ENCODE results near the gene SPATA32. TPM values are rescaled to one million over a fixed set of nuclear protein-coding genes. Genes with fewer than 3 reads are reported as not detected.
A peak's percentile ranks its signal among the peaks of the same experiment; 100 is the strongest.

The SPATA32 gene
- total RNA-seq, 2 donors from 2014 or later, result not detected

DNA sequence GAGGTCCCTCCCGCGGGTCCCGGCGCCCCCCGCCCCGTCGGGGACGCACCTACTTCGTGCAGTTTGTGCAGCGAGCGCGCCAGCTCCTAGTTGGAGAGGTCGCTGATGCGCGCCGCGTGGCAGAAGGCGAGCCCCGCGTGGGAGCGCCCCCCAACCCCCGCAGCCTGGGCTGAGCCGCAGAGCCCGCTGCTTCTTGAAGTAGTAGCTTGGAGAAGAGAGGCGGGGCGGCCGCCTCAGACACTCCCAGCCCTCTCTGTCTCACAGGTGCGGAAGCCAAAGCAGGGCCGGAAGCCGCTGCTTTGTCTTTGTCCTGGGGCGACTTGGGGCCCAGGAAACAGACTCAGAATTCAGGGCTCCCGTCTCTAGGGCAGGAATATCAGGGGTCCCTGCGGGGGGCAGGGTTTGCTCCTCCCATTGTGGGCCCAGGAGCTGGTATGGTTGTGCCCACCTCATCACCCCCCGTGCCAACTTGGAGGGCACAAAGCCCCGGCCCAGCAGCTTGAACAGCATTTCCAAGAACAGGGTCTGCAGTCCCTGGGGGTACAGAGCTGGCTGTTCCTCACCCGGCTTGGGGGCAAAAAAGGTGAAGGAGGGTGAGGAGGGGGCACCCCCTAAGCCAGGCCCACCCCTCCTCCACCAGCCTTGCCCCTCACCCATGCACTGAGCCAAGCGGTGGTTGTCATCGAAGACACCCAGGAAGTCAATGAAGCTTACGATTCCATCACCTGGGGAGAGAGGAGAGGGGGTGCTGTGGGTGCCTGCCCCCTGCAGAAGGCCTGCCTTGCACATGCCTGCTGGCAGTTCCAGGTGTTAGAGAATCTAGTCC, 13.5 kb downstream of the SPATA32 start:
- Histone ChIP-seq H3K4me1 (peaks cover 12% of the 10 kb centered on the region), H3K9ac (ENCODE audit: low read depth in 2 of 2, low read length in 2 of 2) (peak overlapping the region; percentile 76 to 87), H3K27ac (peak overlapping the region; percentile 93), H3K4me3 (peak overlapping the region; percentile 59), H3K36me3 (no peaks in the 10 kb centered on the region), H3K9me3 (no peaks in the 10 kb centered on the region), H3K27me3 (no peaks in the 10 kb centered on the region)
- TF ChIP-seq, protein P1, sequence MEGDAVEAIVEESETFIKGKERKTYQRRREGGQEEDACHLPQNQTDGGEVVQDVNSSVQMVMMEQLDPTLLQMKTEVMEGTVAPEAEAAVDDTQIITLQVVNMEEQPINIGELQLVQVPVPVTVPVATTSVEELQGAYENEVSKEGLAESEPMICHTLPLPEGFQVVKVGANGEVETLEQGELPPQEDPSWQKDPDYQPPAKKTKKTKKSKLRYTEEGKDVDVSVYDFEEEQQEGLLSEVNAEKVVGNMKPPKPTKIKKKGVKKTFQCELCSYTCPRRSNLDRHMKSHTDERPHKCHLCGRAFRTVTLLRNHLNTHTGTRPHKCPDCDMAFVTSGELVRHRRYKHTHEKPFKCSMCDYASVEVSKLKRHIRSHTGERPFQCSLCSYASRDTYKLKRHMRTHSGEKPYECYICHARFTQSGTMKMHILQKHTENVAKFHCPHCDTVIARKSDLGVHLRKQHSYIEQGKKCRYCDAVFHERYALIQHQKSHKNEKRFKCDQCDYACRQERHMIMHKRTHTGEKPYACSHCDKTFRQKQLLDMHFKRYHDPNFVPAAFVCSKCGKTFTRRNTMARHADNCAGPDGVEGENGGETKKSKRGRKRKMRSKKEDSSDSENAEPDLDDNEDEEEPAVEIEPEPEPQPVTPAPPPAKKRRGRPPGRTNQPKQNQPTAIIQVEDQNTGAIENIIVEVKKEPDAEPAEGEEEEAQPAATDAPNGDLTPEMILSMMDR (IDR thresholded peaks at IDR 0.05), result no peak
- DNase-seq, result peak; percentile 75
- intact Hi-C loops (cut with DNase I), result no loop called here

DNA sequence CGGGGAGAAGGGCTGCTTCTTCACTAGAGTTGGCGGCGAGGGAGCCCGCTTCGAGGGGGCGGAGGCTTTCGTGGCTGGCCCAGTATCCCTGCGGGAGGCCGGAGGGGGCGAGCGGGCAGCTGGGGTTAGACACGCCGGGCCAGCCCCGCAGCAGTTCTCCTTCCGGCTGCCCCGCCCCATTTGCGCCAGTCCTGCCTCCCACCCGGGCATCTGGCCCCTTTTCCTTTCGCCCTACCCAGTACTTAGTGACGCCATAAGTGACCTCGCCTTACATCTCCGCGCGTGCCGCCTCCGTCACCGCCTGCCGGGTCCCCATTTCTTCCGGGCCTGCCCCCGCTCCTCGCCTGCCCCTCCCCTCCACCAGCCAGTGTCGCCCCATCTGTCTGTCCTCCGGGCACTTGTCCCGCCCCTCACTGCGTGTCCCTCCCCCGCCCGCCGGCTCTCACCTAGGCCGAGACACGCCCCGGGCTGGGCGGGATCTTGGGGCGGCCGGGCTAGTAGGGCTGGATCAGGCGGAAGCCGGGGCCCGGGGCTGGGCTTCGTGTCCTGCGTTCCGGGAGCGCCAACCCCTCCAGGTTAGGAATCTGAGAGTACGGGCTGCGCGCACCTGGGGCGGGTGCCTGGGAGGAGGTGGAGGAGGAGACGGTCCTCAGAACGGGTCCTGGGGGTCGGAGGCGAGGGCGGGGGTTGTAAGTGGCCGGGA, 14.3 kb downstream of the SPATA32 start:
- Histone ChIP-seq H3K27ac (peak overlapping the region; percentile 93), H3K9me3 (no peaks in the 10 kb centered on the region), H3K36me3 (no peaks in the 10 kb centered on the region), H3K9ac (ENCODE audit: low read depth in 2 of 2, low read length in 2 of 2) (peak overlapping the region; percentile 76 to 87), H3K4me3 (peak overlapping the region; percentile 59), H3K27me3 (no peaks in the 10 kb centered on the region), H3K4me1 (peaks cover 11% of the 10 kb centered on the region)
- TF ChIP-seq, protein P1 (IDR thresholded peaks at IDR 0.05), result no peak
- intact Hi-C loops (cut with DNase I), result no loop called here
- peak; percentile 99 for DNase-seq

DNA sequence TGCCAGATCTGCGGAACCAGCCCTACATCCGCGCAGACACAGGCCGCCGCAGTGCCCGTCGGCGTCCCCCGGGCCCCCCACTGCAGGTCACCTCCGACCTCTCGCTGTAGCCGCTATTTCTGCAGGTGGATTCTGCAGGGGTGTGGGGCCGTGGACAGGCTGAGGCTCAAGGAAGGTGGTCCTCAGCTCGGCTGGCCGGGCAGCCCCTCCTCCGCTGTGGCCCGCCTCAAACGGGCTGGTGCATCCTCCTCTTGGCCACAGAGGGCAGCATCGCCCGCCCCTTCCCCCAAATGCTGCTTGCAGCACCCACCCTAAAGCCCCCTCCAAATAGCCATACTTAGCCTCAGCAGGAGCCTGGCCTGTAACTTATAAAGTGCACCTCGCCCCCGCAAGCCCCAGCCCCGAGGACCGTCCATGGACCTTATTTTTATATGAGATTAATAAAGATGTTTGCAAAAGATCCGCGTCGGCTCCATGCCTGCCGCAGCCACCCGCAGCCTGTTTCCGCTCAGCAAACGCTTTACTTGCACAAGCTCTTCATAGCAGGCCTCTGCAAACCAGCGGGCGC, 14.9 kb downstream of the SPATA32 start:
- Histone ChIP-seq H3K4me1 (peaks cover 8% of the 10 kb centered on the region), H3K36me3 (no peaks in the 10 kb centered on the region), H3K9ac (ENCODE audit: low read depth in 2 of 2, low read length in 2 of 2) (peak overlapping the region; percentile 76 to 87), H3K27me3 (no peaks in the 10 kb centered on the region), H3K4me3 (peak overlapping the region; percentile 59), H3K27ac (peak overlapping the region; percentile 93), H3K9me3 (no peaks in the 10 kb centered on the region)
- intact Hi-C loops (cut with DNase I), result no loop called here
- TF ChIP-seq, protein P1 (IDR thresholded peaks at IDR 0.05), result peak; percentile 25
- no peak for DNase-seq

DNA sequence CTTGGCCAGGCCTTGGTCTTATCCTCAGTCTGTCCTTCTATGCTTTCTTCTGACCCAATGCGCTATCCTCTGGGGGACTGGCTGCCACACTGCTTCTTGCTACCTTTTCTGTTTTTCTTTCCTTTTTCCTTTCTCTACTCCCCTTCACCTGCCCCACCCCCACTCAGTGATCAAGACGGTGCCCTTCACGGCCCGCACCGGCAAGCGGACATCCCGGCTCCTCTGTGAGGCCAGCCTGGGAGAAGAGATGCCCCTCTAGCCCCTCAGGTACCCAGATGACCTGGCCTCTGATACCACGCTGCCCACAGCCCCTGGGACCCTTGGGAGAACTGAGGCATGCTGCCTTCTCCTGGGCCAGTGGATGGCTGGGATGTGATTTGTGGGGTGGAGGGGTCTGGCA, 15.6 kb downstream of the SPATA32 start:
- peaks cover 8% of the 10 kb centered on the region for H3K4me1 ChIP-seq
- H3K27ac ChIP-seq, result no peak overlapping the region
- no peaks in the 10 kb centered on the region for H3K9me3 ChIP-seq
- H3K27me3 ChIP-seq, result peaks cover 2% of the 10 kb centered on the region
- intact Hi-C loops (cut with DNase I), result no loop called here
- no peak for DNase-seq
- H3K4me3 ChIP-seq, result no peak overlapping the region
- TF ChIP-seq, protein P1 (IDR thresholded peaks at IDR 0.05), result no peak
- H3K9ac ChIP-seq (ENCODE audit: low read depth in 2 of 2, low read length in 2 of 2), result peak overlapping the region; percentile 76 to 87
- no peaks in the 10 kb centered on the region for H3K36me3 ChIP-seq

DNA sequence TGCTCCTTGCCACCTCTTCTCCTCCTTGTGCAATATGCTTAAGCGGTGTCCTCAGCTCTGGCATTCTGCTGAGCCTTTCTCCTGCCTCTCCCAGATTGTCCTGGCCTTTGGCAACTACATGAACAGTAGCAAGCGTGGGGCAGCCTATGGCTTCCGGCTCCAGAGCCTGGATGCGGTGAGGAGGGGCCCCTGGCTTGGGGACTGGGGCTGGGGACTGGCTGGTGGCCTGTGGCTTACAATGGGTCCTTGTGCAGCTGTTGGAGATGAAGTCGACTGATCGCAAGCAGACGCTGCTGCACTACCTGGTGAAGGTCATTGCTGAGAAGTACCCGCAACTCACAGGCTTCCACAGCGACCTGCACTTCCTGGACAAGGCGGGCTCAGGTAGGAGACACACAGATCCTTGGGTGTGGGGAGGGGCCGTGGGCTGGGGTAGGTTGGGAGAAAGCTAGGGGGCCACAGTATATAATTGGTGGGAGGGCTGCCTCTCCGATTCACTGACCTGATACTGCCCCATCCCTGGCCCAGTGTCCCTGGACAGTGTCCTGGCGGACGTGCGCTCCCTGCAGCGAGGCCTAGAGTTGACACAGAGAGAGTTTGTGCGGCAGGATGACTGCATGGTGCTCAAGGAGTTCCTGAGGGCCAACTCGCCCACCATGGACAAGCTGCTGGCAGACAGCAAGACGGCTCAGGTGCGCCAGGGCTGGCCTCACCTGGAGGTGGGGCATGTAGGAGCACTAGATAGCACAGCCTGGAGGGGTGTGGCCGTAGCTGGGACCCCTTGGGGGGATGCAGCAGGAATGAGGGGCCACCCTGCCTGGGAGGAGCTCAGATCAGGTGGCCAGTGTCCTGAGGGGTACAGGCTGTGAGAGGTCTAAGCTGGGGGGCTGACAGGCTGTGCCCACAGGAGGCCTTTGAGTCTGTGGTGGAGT, 16.9 kb downstream of the SPATA32 start:
- TF ChIP-seq, protein P1 (IDR thresholded peaks at IDR 0.05), result no peak
- H3K9me3 ChIP-seq, result no peaks in the 10 kb centered on the region
- intact Hi-C loops (cut with DNase I), result no loop called here
- H3K36me3 ChIP-seq, result no peaks in the 10 kb centered on the region
- H3K4me3 ChIP-seq, result no peak overlapping the region
- H3K4me1 ChIP-seq, result peaks cover 8% of the 10 kb centered on the region
- H3K27me3 ChIP-seq, result peaks cover 10% of the 10 kb centered on the region
- DNase-seq, result no peak
- no peak overlapping the region for H3K27ac ChIP-seq
- no peak overlapping the region for H3K9ac ChIP-seq (ENCODE audit: low read depth in 2 of 2, low read length in 2 of 2)
